Gastroesophageal sphincter (tissue), 4 donors: ENCODE results near the gene RECQL5. TPM values are rescaled to one million over a fixed set of nuclear protein-coding genes. Genes with fewer than 3 reads are reported as not detected.

Experiments
- ATAC-seq: fragments of 150-250 bp; one replicate; pipeline ENCODE4 v1.9.1; 2016; ENCODE audit warnings: mild to moderate bottlenecking, moderate library complexity
- H3K27ac ChIP-seq, 4 donors: fragments of 200-600 bp; sonication (generic) in 3 of 4; 1 replicate in 3 of 4; 2 replicates in 1 of 4; pipeline ENCODE4 v1.5.1; 2016 to 2019
- H3K27me3 ChIP-seq: fragments of 200-600 bp; sonication (generic); one replicate; pipeline ENCODE4 v1.5.1; 2019
- H3K36me3 ChIP-seq, 2 donors: fragments of 200-600 bp; sonication (generic); one replicate each; pipeline ENCODE4 v1.5.1; 2019; ENCODE audit warnings: control low read depth in 1 of 2
- H3K4me1 ChIP-seq, 3 donors: fragments of 200-600 bp; sonication (generic); 1 replicate in 2 of 3; 2 replicates in 1 of 3; pipeline ENCODE4 v1.5.1; 2016 to 2019; ENCODE audit warnings: control low read depth in 2 of 3
- H3K4me3 ChIP-seq, 2 donors: fragments of 200-600 bp; sonication (generic); one replicate each; pipeline ENCODE4 v1.5.1; 2019; ENCODE audit warnings: mild to moderate bottlenecking in 1 of 2, moderate library complexity in 1 of 2
- H3K9me3 ChIP-seq, 3 donors: fragments of 200-600 bp; sonication (generic); one replicate each; pipeline ENCODE4 v1.5.1; 2017 to 2019; ENCODE audit warnings: control low read depth in 2 of 3
- EP300 ChIP-seq: sonication (generic); formaldehyde crosslinking; IDR thresholded peaks from one replicate; pipeline ENCODE4 v1.6.1; 2017; ENCODE audit warnings: antibody characterized with exemption, mild to moderate bottlenecking
- POLR2A ChIP-seq, 2 donors: fragments of 450-650 bp; IDR thresholded peaks; one replicate each; pipeline ENCODE4 v1.6.1; 2017; ENCODE audit warnings: antibody characterized with exemption in 2 of 2, mild to moderate bottlenecking in 2 of 2, moderate library complexity in 1 of 2
- POLR2AphosphoS5 ChIP-seq: sonication (generic); formaldehyde crosslinking; IDR thresholded peaks from one replicate; pipeline ENCODE4 v1.6.1; 2017; ENCODE audit warnings: antibody characterized with exemption
- WGBS, 2 donors: methylation state at CpG; one replicate each; pipeline ENCODE4 v1.1.5; 2018; ENCODE audit warnings: low coverage in 1 of 2; 5-methylcytosine and 5-hydroxymethylcytosine counted together
- total RNA-seq, 4 donors: library from RNA; depleted of rRNA; stranded (reverse); fragments of >200 nt; gene quantifications; one replicate each; pipeline ENCODE4 v1.1.0, GENCODE V29; 2016
- TF ChIP-seq, protein P1 (sequence below), 4 experiments: fragments of 200-600 bp in 2 of 4; fragments of 450-650 bp in 2 of 4; sonication (generic) in 1 of 4; IDR thresholded peaks; one replicate each; pipeline ENCODE4 v1.5.1; 2017 to 2019; ENCODE audit warnings: antibody characterized with exemption in 4 of 4, mild to moderate bottlenecking in 2 of 4, moderate library complexity in 2 of 4

Gene RECQL5
- total RNA-seq, 4 donors from 2014 or later: 6.4 to 15.1 (median 13.6) TPM

DNA sequence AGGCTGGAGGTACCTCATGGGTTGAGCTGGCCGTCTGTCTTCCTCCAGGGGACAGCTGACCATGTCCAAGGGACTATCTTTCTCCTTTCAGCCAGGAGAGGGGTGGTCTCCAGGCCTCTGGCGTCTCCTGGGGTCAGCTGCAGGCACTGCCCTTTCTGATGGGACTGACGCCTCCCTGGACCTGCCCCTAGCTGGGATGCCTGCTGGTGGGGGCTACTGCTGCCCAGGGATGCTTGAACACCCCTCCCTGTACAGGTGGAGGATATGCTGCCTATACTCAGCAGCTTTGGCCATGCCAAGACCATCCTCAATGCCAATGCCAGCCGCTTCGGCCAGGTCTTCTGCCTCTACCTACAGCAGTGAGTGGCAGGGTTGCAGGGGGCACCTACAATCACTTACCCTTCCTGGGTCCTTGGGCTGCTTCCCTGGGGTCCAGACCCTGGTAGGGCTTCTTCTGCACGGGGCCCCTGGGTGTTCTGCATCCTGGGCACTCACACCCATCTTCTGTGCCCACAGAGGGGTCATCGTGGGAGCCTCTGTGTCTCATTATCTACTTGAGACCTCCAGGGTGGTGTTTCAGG, 75.1 kb downstream of the RECQL5 start:
- ATAC-seq: no peak
- H3K4me1 ChIP-seq: peaks cover 0 to 34% (median 5%) of the 10 kb centered on the region in 3 donors
- H3K9me3 ChIP-seq: no peaks in the 10 kb centered on the region
- no peak overlapping the region for H3K4me3 ChIP-seq
- TF ChIP-seq, protein P1, sequence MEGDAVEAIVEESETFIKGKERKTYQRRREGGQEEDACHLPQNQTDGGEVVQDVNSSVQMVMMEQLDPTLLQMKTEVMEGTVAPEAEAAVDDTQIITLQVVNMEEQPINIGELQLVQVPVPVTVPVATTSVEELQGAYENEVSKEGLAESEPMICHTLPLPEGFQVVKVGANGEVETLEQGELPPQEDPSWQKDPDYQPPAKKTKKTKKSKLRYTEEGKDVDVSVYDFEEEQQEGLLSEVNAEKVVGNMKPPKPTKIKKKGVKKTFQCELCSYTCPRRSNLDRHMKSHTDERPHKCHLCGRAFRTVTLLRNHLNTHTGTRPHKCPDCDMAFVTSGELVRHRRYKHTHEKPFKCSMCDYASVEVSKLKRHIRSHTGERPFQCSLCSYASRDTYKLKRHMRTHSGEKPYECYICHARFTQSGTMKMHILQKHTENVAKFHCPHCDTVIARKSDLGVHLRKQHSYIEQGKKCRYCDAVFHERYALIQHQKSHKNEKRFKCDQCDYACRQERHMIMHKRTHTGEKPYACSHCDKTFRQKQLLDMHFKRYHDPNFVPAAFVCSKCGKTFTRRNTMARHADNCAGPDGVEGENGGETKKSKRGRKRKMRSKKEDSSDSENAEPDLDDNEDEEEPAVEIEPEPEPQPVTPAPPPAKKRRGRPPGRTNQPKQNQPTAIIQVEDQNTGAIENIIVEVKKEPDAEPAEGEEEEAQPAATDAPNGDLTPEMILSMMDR (IDR thresholded peaks at IDR 0.05): no peak
- no peak for TF ChIP-seq POLR2A (IDR thresholded peaks at IDR 0.05)
- H3K36me3 ChIP-seq: no peaks in the 10 kb centered on the region
- no peak overlapping the region for H3K27ac ChIP-seq
- WGBS, 2 donors: 100% methylated on average over 2 of the region's 7 CpGs; no CpG with 5 or more reads in 1 of the 2 donors
- peaks cover 12% of the 10 kb centered on the region for H3K27me3 ChIP-seq

GRCh38 chr17:75590849-75591721, 75.9 kb downstream of the RECQL5 start:
- no peak for TF ChIP-seq POLR2A (IDR thresholded peaks at IDR 0.05)
- H3K36me3 ChIP-seq: no peaks in the 10 kb centered on the region
- WGBS, 2 donors: 60% methylated on average over 5 of the region's 12 CpGs; no CpG with 5 or more reads in 1 of the 2 donors
- peaks cover 14% of the 10 kb centered on the region for H3K27me3 ChIP-seq
- H3K9me3 ChIP-seq: no peaks in the 10 kb centered on the region
- no peak overlapping the region for H3K4me3 ChIP-seq
- no peak for ATAC-seq
- peak overlapping the region in 1 of 4 donors; percentile 12 for H3K27ac ChIP-seq
- H3K4me1 ChIP-seq: peaks cover 0 to 34% (median 5%) of the 10 kb centered on the region in 3 donors

DNA sequence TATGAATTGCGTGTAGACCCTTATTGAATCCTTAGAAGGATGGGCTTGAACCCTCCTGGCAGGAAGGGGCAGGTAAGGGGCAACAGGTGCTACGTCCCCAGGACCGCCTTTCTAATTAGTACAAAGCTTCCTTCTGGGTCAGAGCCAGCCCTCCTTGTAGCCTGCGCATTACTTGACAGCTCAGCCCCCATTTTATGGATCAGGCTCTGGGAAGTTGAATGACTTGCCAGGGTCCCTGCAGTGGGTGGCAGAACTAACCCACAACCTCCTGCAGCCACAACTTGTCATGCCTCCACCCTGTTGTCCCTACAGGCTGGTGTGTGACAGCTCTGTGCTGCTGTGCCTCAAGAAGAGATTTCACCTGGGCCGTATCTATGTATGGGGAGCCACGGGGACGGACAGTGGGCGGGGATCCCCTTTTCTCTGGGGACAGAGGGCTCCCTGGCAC, 76.6 kb downstream of the RECQL5 start:
- WGBS, 2 donors: 72 to 74% methylated on average over 3 to 7 of the region's 8 CpGs
- no peak for TF ChIP-seq EP300
- TF ChIP-seq POLR2AphosphoS5: no peak
- TF ChIP-seq, protein P1 (IDR thresholded peaks at IDR 0.05): no peak
- no peak for TF ChIP-seq POLR2A (IDR thresholded peaks at IDR 0.05)
- Histone ChIP-seq H3K27ac (peak overlapping the region in 2 of 4 donors; percentile 12 to 90), H3K27me3 (peaks cover 14% of the 10 kb centered on the region), H3K4me1 (peaks cover 0 to 34% (median 5%) of the 10 kb centered on the region in 3 donors), H3K4me3 (no peak overlapping the region), H3K36me3 (no peaks in the 10 kb centered on the region), H3K9me3 (no peaks in the 10 kb centered on the region)
- ATAC-seq: no peak

GRCh38 chr17:75589919-75590303, 77.0 kb downstream of the RECQL5 start:
- H3K36me3 ChIP-seq: no peaks in the 10 kb centered on the region
- no peak for ATAC-seq
- no peaks in the 10 kb centered on the region for H3K9me3 ChIP-seq
- peaks cover 14% of the 10 kb centered on the region for H3K27me3 ChIP-seq
- peak overlapping the region in 3 of 4 donors; percentile 89 to 93 (median 90) for H3K27ac ChIP-seq
- H3K4me3 ChIP-seq: peak overlapping the region in 1 of 2 donors; percentile 73
- H3K4me1 ChIP-seq: peaks cover 0 to 34% (median 5%) of the 10 kb centered on the region in 3 donors
- WGBS, 2 donors: 76 to 84% methylated on average over 5 to 9 of the region's 29 CpGs
- TF ChIP-seq POLR2A (IDR thresholded peaks at IDR 0.05): no peak
- TF ChIP-seq EP300: no peak
- TF ChIP-seq, protein P1 (IDR thresholded peaks at IDR 0.05): no peak
- no peak for TF ChIP-seq POLR2AphosphoS5

DNA sequence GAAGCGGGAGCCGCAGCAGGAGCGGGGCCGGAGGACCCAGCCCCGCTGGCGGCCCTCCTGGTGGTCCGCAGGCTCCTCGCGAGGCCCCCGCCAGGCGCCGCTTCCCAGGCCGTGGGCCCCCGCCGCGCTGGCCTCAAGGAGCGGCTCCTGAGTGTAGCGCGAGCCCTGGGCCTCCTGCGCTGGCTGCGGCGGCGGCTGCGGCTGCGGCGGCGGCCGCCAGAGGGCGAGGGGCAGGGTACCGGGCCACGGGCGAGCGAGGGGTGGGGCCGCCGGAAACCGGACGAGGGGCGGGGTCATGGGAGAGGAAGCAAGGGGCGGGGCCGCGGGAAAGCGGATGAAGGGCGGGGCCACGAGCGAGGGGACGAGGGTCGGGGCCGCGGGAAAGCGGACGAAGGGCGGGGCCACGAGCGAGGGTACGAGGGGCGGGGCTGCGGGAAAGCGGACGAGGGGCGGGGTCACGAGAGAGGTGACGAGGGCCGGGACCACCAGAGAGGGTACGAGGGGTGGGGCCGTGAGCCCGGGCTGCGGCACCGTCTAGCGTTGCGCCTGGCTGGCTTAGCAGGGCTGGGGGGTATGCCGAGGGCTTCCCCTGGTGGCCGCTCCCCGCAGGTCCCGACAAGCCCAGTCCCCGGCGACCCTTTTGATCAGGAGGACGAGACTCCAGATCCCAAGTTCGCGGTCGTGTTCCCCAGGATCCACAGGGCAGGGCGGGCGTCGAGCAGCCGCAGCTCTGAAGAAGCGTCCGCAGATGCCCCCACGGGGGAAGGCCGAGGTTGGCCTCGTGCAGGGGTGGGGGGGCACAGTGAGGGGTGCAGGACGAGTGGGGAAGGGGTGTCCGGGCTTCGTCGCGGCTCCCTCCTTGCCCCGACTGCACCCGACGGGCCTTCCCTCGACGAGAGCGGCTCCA, 77.7 kb downstream of the RECQL5 start:
- Histone ChIP-seq H3K9me3 (no peaks in the 10 kb centered on the region), H3K4me1 (peaks cover 0 to 34% (median 5%) of the 10 kb centered on the region in 3 donors), H3K27ac (peak overlapping the region; percentile 54 to 93 (median 90)), H3K4me3 (peak overlapping the region; percentile 60 to 73), H3K36me3 (no peaks in the 10 kb centered on the region), H3K27me3 (peaks cover 14% of the 10 kb centered on the region)
- WGBS, 2 donors: 1% methylated on average over 14 of the region's 100 CpGs; no CpG with 5 or more reads in 1 of the 2 donors
- peak; percentile 89 for ATAC-seq
- TF ChIP-seq POLR2A (IDR thresholded peaks at IDR 0.05): peak; percentile 58 to 68
- TF ChIP-seq POLR2AphosphoS5: no peak
- TF ChIP-seq, protein P1 (IDR thresholded peaks at IDR 0.05): peak in 3 of 4 experiments; percentile 89 to 91 (median 90)
